PC-3 (cell line): ENCODE measurements around the gene FOXD4L3. TPM values are rescaled to one million over a fixed set of nuclear protein-coding genes. Genes with fewer than 3 reads are reported as not detected.
"Not testable (repeated sequence)": the region's sequence is repeated elsewhere in the genome, so short reads cannot be mapped to it uniquely, and the experiment has no call there.

Experiments used
- ATAC-seq: fragments of 200-7000 bp; cut with Tn5 transposase; 2 replicates; pipeline ENCODE4 v1.9.1; 2020; ENCODE audit warnings: mild to moderate bottlenecking, moderate library complexity
- BruUV-seq: library from RNA; stranded (reverse); fragments of 400-500 nt; replicated peaks from 2 replicates; lab custom pipeline; 2021; lab: Mats Ljungman, UMichigan
- CTCF ChIA-PET: fragments of 300-600 bp; sonication (Branson Sonifier 250); formaldehyde crosslinking; loops from one replicate; lab custom pipeline; 2022; ENCODE audit warnings: antibody characterized with exemption; lab: Charles Lee
- POLR2A ChIA-PET: fragments of 300-600 bp; sonication (Branson Sonifier 250); formaldehyde crosslinking; loops from one replicate; lab custom pipeline; 2022; ENCODE audit warnings: antibody characterized with exemption; ENCODE audit not compliant: unreplicated experiment; lab: Charles Lee
- DNase-seq: peaks from one replicate; pipeline ENCODE4 v3.0.0-alpha.2; 2015
- H2AFZ ChIP-seq: fragments of 300-600 bp; sonication (generic); 2 replicates; pipeline ENCODE4 v1.6.0; 2016; ENCODE audit warnings: antibody characterized with exemption, low read length
- H3F3A ChIP-seq: fragments of 300-600 bp; sonication (generic); one replicate; pipeline ENCODE4 v1.6.0; 2017; ENCODE audit warnings: antibody characterized with exemption, low read length, control low read depth, mild to moderate bottlenecking; ENCODE audit not compliant: unreplicated experiment
- H3K27ac ChIP-seq: fragments of 300-600 bp; sonication (generic); 2 replicates; pipeline ENCODE4 v1.5.1; 2016; ENCODE audit warnings: mild to moderate bottlenecking, low read length
- H3K27me3 ChIP-seq: fragments of 300-600 bp; sonication (generic); 2 replicates; pipeline ENCODE4 v1.6.1; 2016; ENCODE audit warnings: low read length, mixed read lengths
- H3K36me3 ChIP-seq: fragments of 300-600 bp; sonication (generic); 2 replicates; pipeline ENCODE4 v1.6.1; 2016; ENCODE audit warnings: low read depth, mixed run types, low read length, mixed read lengths
- H3K4me1 ChIP-seq: fragments of 300-600 bp; sonication (generic); 2 replicates; pipeline ENCODE4 v1.5.1; 2016; ENCODE audit warnings: low read length; ENCODE audit not compliant: insufficient read depth
- H3K4me2 ChIP-seq: fragments of 300-600 bp; sonication (generic); 2 replicates; pipeline ENCODE4 v1.6.0; 2016; ENCODE audit warnings: low read length
- H3K4me3 ChIP-seq: fragments of 300-600 bp; sonication (generic); 2 replicates; pipeline ENCODE4 v1.5.1; 2016; ENCODE audit warnings: mild to moderate bottlenecking, low read length, mixed read lengths
- H3K79me2 ChIP-seq: fragments of 300-600 bp; sonication (generic); 2 replicates; pipeline ENCODE4 v1.6.1; 2017; ENCODE audit warnings: low read length, mixed read lengths
- H3K9ac ChIP-seq: fragments of 300-600 bp; sonication (generic); 2 replicates; pipeline ENCODE4 v1.6.0; 2016; ENCODE audit warnings: mild to moderate bottlenecking, low read length
- H3K9me2 ChIP-seq: fragments of 300-600 bp; sonication (generic); replicated peaks from 2 replicates; pipeline ENCODE4 v1.6.1; 2016; ENCODE audit warnings: mixed run types, low read length, mixed read lengths
- H3K9me3 ChIP-seq: fragments of 300-600 bp; sonication (generic); 2 replicates; pipeline ENCODE4 v1.6.1; 2016; ENCODE audit warnings: low read length, mixed read lengths
- H4K20me1 ChIP-seq: fragments of 300-600 bp; sonication (generic); 2 replicates; pipeline ENCODE4 v1.6.1; 2016; ENCODE audit warnings: low read length, mixed read lengths
- intact Hi-C: fragments of 100-400 bp; cut with micrococcal nuclease; formaldehyde crosslinking; loops from 2 replicates; pipeline ENCODE4 v1.9.0; 2023
- total RNA-seq: library from RNA; depleted of rRNA; stranded (reverse); fragments of >200 nt; gene quantifications from 2 replicates; pipeline ENCODE4 v1.2.3, GENCODE V29; 2014; rRNA removed

Gene FOXD4L3
- total RNA-seq, 1 experiment from 2014 or later, result not detected

GRCh38 chr9:68342265-68343025 lies 39.8 kb downstream of the FOXD4L3 start:
- H3K27ac ChIP-seq, BruUV-seq, POLR2A ChIA-PET, DNase-seq, H3K4me3 ChIP-seq, H3K9me3 ChIP-seq, H2AFZ ChIP-seq, H4K20me1 ChIP-seq, H3K9me2 ChIP-seq, H3K79me2 ChIP-seq, H3K4me1 ChIP-seq, H3K9ac ChIP-seq, H3K4me2 ChIP-seq, H3K36me3 ChIP-seq, H3K27me3 ChIP-seq, H3F3A ChIP-seq: not testable (repeated sequence)
- peak; percentile 78 for ATAC-seq
- CTCF ChIA-PET, result interaction anchor here (0.6 kb wide), 2 partner anchors 147 to 227 kb away, joined by 4 to 6 read pairs; no protein-coding TSS in a partner anchor
- intact Hi-C loops, result loop anchor here (5.0 kb wide), 1 partner anchor 165 kb away; no protein-coding TSS in a partner anchor

GRCh38 chr9:68343242-68343641 lies 40.6 kb downstream of the FOXD4L3 start:
- H3K9me3 ChIP-seq, H3K9me2 ChIP-seq, H4K20me1 ChIP-seq, H3K4me1 ChIP-seq, H3K27me3 ChIP-seq, H3K79me2 ChIP-seq, ATAC-seq, H2AFZ ChIP-seq, H3F3A ChIP-seq, H3K9ac ChIP-seq, POLR2A ChIA-PET, H3K4me3 ChIP-seq, H3K4me2 ChIP-seq, DNase-seq, H3K36me3 ChIP-seq, BruUV-seq, H3K27ac ChIP-seq: not testable (repeated sequence)
- intact Hi-C loops, result loop anchor here (5.0 kb wide), 1 partner anchor 164 kb away; no protein-coding TSS in a partner anchor
- CTCF ChIA-PET, result interaction anchor here (0.7 kb wide), 1 partner anchor 137 kb away, joined by 8 read pairs; no protein-coding TSS in a partner anchor

GRCh38 chr9:68343992-68344391 lies 41.3 kb downstream of the FOXD4L3 start:
- BruUV-seq, CTCF ChIA-PET, POLR2A ChIA-PET, DNase-seq, H3K36me3 ChIP-seq, H3K4me1 ChIP-seq, H3K9ac ChIP-seq, H3K9me3 ChIP-seq, H3K79me2 ChIP-seq, H2AFZ ChIP-seq, H3F3A ChIP-seq, H3K27ac ChIP-seq, H3K27me3 ChIP-seq, ATAC-seq, H3K4me2 ChIP-seq, H4K20me1 ChIP-seq, H3K9me2 ChIP-seq, H3K4me3 ChIP-seq: not testable (repeated sequence)
- intact Hi-C loops, result loop anchor here (5.0 kb wide), 1 partner anchor 163 kb away; no protein-coding TSS in a partner anchor

GRCh38 chr9:68351689-68352088 lies 49.0 kb downstream of the FOXD4L3 start:
- H3F3A ChIP-seq, H3K27me3 ChIP-seq, H3K4me3 ChIP-seq, H3K36me3 ChIP-seq, CTCF ChIA-PET, ATAC-seq, H4K20me1 ChIP-seq, intact Hi-C loops, H3K79me2 ChIP-seq, H3K9me2 ChIP-seq, H3K9ac ChIP-seq, H2AFZ ChIP-seq, H3K27ac ChIP-seq, H3K9me3 ChIP-seq, BruUV-seq, H3K4me2 ChIP-seq, POLR2A ChIA-PET: not testable (repeated sequence)
- DNase-seq, result peak; percentile 11
- peaks cover 12% of the 10 kb centered on the region; the same call in 1 of the 2 replicates for H3K4me1 ChIP-seq

Other genes starting within 250 kb of the FOXD4L3 start
- 108 and 128 TPM in 2 replicates for gene ZNG1C, start 60.9 kb upstream of the FOXD4L3 start, total RNA-seq
- gene PGM5, start 53.7 kb downstream of the FOXD4L3 start, total RNA-seq, result 75.5 and 90.2 TPM in 2 replicates
- gene TMEM252, start 238.0 kb downstream of the FOXD4L3 start, total RNA-seq, result not detected in 2 replicates